ENCODE measurements around the gene RNF40.
"Not testable (repeated sequence)": the region's sequence is repeated elsewhere in the genome, so short reads cannot be mapped to it uniquely, and the experiment has no call there.

The RNF40 gene

GRCh38 chr16:30785126-30786106 is 23.3 kb downstream of the RNF40 start:
- DNase-seq = no peak

GRCh38 chr16:30786115-30786935 is 24.2 kb downstream of the RNF40 start:
- DNase-seq = no peak

DNA sequence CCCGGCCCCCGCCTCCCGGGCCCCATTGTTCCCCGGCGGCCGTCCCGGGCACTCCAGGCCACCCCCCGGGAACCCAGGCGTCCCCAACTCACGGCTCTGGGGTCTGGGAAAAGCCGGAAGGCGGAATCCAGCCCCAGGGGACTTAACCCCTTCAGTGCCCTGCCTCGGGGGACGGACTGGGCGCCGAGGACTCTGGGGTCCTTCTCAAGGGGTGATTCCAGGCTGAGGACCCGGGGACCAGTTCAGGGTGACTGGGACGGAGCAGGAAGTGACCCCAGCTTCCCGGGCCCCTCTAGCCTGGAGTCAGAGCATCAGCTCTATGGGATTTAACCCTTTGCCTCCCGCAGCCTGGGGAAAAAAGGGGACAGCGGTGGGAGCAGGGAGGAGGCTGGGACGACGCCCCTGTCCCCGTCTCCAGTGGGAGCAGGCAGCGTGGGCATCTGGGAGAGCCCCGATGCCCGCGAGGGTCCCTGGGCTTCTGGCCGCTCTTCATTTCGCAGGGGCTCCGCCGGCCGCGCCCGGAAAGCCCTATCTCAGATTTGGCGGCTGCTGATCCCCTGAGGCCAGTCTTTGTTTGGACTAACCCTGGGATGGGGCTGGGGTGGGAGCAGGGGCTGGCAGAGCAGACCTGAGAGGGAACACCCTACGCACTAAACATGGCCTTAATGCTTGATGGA is 25.0 kb downstream of the RNF40 start, which contains the start of gene ZNF629:
Gene ZNF629 (minus strand): TSS at position 270 of the 677 bp plus-strand sequence. CDS start 2,723 bp downstream, outside the sequence.
- peak; percentile 67 for DNase-seq

GRCh38 chr16:30787613-30788378 is 25.7 kb downstream of the RNF40 start:
- DNase-seq = no peak

- DNase-seq = no peak
Observed at GRCh38 chr16:30793508-30794069, 31.5 kb downstream of the RNF40 start.

GRCh38 chr16:30794634-30795033 is 32.5 kb downstream of the RNF40 start:
- no peak for DNase-seq

DNA sequence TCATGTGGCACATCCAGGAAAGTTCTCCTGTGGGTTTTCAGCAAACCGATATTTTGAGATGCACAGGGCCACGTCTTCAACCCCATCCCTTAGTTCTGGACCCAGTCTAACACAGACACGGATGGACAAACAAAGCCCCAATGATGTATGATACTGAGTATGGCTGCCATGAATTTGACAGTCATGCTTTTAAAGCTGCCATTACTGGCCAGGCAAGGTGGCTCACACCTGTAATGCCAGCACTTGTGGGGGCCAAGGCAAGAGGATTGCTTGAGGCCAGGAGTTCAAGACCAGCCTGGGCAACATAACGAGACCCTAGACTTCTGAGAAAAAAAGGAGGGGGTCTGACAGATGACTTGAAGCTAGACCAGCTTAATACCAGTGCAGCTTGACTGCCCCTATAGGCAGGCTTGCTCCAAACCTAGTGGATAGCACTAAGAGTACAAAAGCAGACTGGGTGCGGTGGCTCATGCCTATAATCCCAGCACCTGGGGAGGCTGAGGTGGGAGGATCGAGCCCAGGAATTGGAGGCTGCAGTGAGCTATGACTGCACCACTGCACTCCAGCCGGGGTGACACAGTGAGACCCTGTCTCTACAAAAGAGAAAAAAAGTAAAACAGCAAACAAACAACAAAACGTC is 35.7 kb downstream of the RNF40 start:
- no peak for DNase-seq

GRCh38 chr16:30802936-30803335 is 40.8 kb downstream of the RNF40 start:
- DNase-seq = no peak

DNA sequence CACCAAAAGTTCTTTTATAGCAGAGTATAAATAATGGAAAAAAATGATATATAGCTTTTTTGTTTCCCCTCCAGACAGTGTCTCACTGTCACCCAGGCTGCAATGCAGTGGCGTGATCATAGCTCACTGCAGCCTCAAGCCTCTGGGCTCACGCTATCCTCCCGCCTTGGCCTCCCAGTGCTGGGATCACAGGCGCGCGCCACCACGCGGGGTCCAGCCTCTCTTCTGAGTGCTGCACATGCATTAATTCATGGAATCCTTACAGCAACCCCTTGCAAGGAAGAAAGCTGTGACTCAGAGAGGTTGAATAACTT is 42.9 kb downstream of the RNF40 start:
- DNase-seq = no peak

DNA sequence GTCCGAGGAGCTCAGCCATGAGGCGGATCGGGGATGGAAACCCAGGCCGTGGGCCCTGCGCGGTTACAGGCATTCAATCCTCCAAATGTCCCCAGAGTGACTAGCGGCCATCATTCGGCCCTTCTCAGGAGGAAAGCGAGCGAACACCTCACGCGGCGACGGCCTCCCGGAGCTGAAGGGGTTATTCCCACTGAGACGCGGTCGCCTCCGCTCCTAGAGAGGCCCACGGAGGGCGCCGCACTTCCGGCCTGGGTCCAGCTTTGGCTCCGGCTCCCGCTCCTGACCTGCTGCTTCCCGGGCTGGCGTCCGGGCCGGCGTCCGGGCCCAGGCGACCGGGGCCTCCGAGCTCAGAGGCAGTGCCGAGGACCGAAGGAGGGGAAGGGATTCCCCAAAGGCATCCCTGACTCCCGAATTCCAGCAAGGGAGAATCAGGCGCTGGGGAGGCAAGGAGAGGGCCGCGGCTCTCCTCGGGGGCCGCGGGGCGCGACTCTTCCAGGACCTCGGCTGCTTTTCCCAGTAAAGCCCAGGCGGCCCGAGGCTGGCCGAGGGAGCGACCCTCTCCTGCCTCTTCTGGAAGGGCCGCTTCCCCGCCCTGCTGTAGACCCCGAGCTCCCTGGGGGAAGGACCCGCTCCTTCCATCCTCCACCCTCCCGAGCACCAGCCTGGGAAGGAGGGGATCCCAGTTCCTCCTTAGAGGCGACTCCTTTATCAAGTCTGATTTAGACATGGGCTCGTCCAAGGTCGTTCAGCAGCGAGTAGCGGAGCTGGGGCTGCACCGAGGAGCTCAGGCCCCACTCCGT is 43.4 kb downstream of the RNF40 start:
- DNase-seq = peak; percentile 69

DNA sequence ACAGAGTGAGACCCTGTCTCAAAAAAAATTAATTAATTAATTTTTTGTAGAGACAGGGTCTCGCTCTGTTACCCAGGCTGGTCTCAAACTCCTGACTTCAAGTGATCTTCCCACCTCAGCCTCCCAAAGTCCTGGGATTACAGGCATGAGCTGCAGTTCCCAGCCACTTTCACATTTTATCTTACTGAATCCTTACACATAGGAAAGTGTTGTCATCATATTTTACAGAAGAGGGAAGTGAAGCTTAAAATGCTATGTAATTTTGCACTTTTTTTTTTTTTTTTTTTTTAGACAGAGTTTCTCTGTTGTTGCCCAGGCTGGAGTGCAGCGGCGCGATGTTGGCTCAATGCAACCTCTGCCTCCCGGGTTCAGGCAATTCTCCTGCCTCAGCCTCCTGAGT is 46.0 kb downstream of the RNF40 start:
- no peak for DNase-seq

DNA sequence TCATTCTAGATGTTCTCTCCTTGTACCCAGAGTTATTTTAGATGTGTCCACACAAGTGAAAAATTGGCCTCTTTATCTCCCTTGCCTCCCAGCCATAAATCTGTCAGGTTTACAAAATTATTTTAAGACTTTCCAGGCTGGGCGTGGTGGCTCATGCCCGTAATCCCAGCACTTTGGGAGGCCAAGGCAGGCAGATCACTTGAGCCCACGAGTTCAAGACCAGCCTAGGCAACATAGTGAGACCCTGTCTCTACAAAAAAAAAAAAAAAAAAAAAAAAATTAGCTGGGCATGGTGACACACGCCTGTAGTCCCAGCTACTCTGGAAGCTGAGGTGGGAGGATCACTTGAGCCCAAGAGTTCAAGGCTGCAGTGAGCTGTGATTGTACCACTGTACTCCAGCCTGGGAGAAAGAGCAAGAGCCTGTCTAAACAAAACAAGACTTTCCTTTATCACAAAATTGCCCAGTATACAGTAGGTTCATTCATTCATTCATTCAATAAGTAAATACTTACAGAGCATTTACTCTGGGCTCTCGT is 46.8 kb downstream of the RNF40 start:
- DNase-seq = not testable (repeated sequence)

DNA sequence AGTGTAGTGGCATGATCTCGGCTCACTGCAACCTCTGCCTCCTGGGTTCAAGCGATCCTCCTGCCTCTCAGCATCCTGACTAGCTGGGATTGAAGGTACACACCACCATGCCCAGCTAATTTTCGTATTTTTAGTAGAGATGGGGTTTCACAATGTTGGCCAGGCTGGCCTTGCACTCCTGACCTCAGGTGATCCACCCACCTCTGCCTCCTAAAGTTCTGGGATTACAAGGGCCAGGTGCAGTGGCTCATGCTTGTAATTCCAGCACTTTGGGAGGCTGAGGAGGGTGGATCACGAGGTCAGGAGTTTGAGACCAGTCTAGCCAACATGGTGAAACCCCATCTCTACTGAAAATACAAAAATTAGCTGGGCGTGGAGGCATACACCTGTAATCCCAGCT is 47.6 kb downstream of the RNF40 start:
- not testable (repeated sequence) for DNase-seq

DNA sequence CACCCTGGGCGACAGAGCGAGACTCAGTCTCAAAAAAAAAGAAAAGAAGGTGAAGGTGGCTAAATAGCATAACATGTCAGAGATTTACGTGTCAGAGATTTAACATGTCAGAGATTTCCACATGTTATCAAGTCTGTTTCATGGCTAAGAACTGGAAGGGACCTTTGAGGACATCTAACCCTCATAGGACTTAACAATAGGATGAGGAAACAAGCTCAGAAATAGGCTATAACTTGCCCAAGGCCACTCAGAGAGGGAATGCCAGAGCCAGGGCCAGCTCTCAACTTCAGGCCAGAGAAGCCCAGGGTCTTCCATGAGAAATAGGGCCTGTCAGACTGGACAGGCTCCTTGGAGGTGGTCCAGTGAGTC is 51.7 kb downstream of the RNF40 start:
- DNase-seq = no peak

DNA sequence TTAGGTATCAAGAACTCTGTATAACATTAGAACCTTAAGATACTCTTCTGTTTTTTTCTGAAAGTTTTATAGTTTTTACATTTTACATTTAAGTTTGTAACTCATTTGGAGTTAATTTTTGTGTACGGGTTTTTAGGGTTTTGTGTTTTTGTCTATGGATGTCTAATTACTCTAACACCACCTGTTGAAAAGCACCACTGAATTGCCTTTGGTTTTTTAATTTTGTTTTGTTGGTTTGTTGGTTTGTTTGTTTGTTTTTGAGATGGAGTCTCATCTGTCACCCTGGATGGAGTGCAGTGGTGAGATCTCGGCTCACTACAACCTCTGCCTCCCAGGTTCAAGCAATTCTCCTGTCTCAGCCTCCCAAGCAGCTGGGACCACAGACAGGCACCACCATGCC is 54.6 kb downstream of the RNF40 start:
- no peak for DNase-seq

DNA sequence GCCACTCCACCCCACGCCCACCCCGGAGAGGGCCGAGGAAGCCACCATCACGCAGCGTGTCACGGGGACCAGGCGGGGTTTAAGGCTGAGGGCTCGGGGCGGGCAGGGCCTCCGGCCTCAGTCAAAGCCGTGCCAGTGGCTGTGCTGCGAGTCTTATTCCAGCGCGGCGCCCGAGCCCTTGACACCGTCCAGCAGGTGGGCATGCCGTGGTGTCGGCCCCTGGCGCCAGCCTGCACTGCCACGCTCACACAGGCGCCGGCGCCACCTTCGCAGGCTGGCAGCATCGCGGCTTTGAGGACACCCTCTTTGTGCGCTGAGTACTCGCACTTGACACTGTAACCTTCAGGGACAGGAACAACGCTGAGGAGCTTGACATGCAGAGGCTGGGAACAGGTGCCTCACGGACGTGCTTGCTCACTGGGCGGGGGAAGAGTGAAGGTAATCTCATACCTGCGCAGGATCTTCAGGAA is 58.9 kb downstream of the RNF40 start:
- DNase-seq = no peak

GRCh38 chr16:30821441-30821840 is 59.3 kb downstream of the RNF40 start:
- DNase-seq = not testable (repeated sequence)

DNA sequence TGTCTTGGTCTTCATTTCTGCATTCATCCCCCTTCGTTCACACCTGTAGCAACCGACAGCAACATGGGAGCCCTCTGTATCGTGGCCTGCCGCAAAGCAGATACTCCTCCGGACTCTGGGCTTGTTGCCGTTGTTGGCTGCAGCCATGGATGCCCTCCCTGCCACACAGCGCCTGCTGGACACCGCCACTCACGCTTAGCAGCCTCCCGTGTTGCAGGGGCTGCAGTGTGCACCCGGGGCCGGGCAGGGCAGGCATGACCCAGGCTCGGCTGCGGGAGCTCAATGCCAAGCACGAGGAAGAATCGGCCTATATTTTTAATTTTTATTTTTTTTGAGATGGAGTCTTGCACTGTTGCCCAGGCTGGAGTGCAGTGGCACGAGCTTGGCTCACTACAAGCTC is 59.8 kb downstream of the RNF40 start:
- no peak for DNase-seq

Measured in NCI-H1436 (cell line).